ENCODE measurements around the gene ANO10.
"Not testable (repeated sequence)": the region's sequence is repeated elsewhere in the genome, so short reads cannot be mapped to it uniquely, and the experiment has no call there.

ANO10 gene

DNA sequence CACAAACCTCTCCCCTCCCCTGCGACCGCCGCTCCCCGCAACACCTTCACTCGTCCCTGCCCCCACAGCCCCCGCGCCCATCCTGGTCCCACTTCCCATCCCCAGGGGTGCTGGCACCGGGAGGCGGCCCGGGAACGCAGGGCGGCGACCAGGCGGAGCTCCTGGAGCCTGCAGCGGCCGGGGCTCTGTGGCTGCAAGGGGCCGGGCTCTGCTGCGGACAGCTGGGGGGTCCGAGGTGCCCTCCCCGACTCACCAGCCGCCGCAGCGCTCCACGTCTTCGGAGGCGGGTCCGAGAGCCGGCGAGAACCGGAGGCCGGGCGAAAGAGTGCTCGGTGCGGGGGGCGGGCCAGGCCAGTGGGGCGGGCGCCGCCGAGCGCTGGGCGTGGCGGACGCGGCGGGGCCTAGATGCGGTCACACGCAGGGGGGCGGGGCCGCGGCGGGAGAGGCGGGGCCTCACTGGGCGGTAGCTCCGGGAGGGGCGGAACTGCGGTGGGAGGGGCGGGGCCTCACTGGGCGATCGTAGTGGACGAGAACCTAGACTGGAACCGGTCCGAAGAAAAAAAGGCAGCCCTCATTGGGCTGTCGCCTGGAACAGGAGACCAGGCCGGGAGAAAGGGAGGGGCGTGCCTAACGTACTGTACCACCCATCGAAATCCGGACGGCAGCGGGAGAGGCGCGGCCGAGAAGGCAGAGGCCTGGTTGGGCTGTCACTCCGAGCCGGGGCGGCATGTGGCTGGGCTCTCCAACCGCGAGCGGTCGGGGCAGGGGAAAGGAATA lies at the start of gene ANO10:
ANO10 (minus strand) TSS at position 356 of the 777 bp plus-strand sequence. CDS start 16,159 bp downstream, outside the sequence.
- Histone ChIP-seq H3K4me1 (ENCODE audit: control insufficient read depth in 1 of 2, insufficient read depth in 2 of 2, low read length in 2 of 2) (peaks cover 15 to 17% of the 10 kb centered on the region in 2 donors), H3K9ac (ENCODE audit: low read depth in 1 of 2, low read length in 2 of 2) (peak within 1 kb of the TSS; percentile 77 to 84), H3K4me3 (ENCODE audit: low read depth in 1 of 2, low read length in 2 of 2) (peak within 1 kb of the TSS; percentile 74 to 89), H3K27me3 (ENCODE audit: control insufficient read depth in 1 of 2, insufficient read depth in 2 of 2, low read length in 2 of 2) (no peaks in the 10 kb centered on the region), H3K27ac (ENCODE audit: low read depth, low read length) (peak within 1 kb of the TSS; percentile 71), H3K9me3 (ENCODE audit: control insufficient read depth in 1 of 2, low read length in 2 of 2) (no peaks in the 10 kb centered on the region), H3K36me3 (ENCODE audit: control insufficient read depth in 1 of 2, insufficient read depth in 2 of 2, low read length in 2 of 2) (no peaks in the 10 kb centered on the region)

DNA sequence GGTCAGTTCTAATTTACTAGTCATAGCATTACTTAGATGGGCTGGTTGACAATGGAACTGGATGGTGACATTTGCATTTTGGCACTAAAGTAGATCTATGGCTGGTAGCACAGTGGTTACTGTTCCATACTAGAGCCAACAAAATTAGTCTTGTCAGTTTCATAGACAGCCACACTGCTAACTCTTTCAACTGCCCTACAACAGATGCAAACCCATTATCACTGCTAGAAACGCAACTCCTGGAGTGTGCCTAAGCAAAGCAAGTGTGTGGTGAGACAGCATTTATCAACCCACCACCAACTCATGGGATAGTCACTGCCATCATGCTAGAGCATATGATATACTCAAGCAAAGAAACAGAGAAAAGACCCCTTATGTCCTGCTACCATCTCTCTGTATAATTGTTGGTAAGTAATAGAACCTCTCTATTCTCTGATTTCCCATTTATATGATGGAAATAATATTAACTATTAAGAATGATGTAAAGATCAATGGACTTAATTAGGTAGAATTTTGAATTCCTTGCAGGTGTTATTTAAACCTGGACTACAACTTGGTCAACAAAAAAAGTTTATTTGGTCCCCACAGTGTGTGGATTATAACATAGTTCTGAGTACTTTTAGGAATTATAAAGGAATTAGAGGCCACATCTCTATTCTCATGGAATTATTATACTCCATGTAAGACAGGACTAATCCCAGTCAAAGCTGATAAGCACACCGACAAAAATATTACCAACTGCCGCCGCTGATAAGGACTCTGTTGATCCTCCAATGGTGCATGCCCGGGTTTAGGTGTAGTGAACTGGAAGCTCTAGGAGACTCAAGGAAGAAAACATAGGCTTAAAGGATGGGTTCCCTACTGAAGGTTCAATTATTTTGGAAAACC lies 49.1 kb upstream of the ANO10 start:
- no peaks in the 10 kb centered on the region for H3K9me3 ChIP-seq (ENCODE audit: control insufficient read depth in 1 of 2, low read length in 2 of 2)
- no peaks in the 10 kb centered on the region for H3K27me3 ChIP-seq (ENCODE audit: control insufficient read depth in 1 of 2, insufficient read depth in 2 of 2, low read length in 2 of 2)
- no peak overlapping the region for H3K27ac ChIP-seq (ENCODE audit: low read depth, low read length)
- no peaks in the 10 kb centered on the region for H3K4me1 ChIP-seq (ENCODE audit: control insufficient read depth in 1 of 2, insufficient read depth in 2 of 2, low read length in 2 of 2)
- H3K9ac ChIP-seq (ENCODE audit: low read depth in 1 of 2, low read length in 2 of 2): no peak overlapping the region
- H3K36me3 ChIP-seq (ENCODE audit: control insufficient read depth in 1 of 2, insufficient read depth in 2 of 2, low read length in 2 of 2): no peaks in the 10 kb centered on the region
- H3K4me3 ChIP-seq (ENCODE audit: low read depth in 1 of 2, low read length in 2 of 2): no peak overlapping the region

GRCh38 chr3:43665011-43665410 lies 43.2 kb upstream of the ANO10 start:
- H3K9me3 ChIP-seq (ENCODE audit: control insufficient read depth in 1 of 2, low read length in 2 of 2); H3K9ac ChIP-seq (ENCODE audit: low read depth in 1 of 2, low read length in 2 of 2); H3K36me3 ChIP-seq (ENCODE audit: control insufficient read depth in 1 of 2, insufficient read depth in 2 of 2, low read length in 2 of 2); H3K27me3 ChIP-seq (ENCODE audit: control insufficient read depth in 1 of 2, insufficient read depth in 2 of 2, low read length in 2 of 2); H3K4me3 ChIP-seq (ENCODE audit: low read depth in 1 of 2, low read length in 2 of 2); H3K27ac ChIP-seq (ENCODE audit: low read depth, low read length); H3K4me1 ChIP-seq (ENCODE audit: control insufficient read depth in 1 of 2, insufficient read depth in 2 of 2, low read length in 2 of 2): not testable (repeated sequence)

DNA sequence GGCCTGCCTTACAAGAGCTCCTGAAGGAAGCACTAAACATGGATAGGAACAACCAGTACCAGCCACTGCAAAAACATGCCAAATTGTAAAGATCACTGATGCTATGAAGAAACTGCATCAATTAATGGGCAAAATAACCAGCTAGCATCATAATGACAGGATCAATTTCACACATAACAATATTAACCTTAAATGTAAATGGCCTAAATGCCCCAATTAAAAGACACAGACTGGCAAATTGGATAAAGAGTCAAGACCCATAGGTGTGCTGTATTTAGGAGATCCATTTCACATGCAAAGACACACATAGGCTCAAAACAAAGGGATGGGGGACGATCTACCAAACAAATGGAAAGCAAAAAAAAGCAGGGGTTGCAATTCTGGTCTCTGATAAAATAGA lies 39.6 kb upstream of the ANO10 start:
- H3K9me3 ChIP-seq (ENCODE audit: control insufficient read depth in 1 of 2, low read length in 2 of 2); H3K27ac ChIP-seq (ENCODE audit: low read depth, low read length); H3K27me3 ChIP-seq (ENCODE audit: control insufficient read depth in 1 of 2, insufficient read depth in 2 of 2, low read length in 2 of 2); H3K9ac ChIP-seq (ENCODE audit: low read depth in 1 of 2, low read length in 2 of 2); H3K4me1 ChIP-seq (ENCODE audit: control insufficient read depth in 1 of 2, insufficient read depth in 2 of 2, low read length in 2 of 2); H3K36me3 ChIP-seq (ENCODE audit: control insufficient read depth in 1 of 2, insufficient read depth in 2 of 2, low read length in 2 of 2); H3K4me3 ChIP-seq (ENCODE audit: low read depth in 1 of 2, low read length in 2 of 2): not testable (repeated sequence)

GRCh38 chr3:43659250-43659880 lies 37.6 kb upstream of the ANO10 start:
- no peak overlapping the region for H3K4me3 ChIP-seq (ENCODE audit: low read depth in 1 of 2, low read length in 2 of 2)
- H3K27ac ChIP-seq (ENCODE audit: low read depth, low read length): no peak overlapping the region
- no peaks in the 10 kb centered on the region for H3K9me3 ChIP-seq (ENCODE audit: control insufficient read depth in 1 of 2, low read length in 2 of 2)
- no peaks in the 10 kb centered on the region for H3K27me3 ChIP-seq (ENCODE audit: control insufficient read depth in 1 of 2, insufficient read depth in 2 of 2, low read length in 2 of 2)
- no peaks in the 10 kb centered on the region for H3K4me1 ChIP-seq (ENCODE audit: control insufficient read depth in 1 of 2, insufficient read depth in 2 of 2, low read length in 2 of 2)
- no peak overlapping the region for H3K9ac ChIP-seq (ENCODE audit: low read depth in 1 of 2, low read length in 2 of 2)
- H3K36me3 ChIP-seq (ENCODE audit: control insufficient read depth in 1 of 2, insufficient read depth in 2 of 2, low read length in 2 of 2): no peaks in the 10 kb centered on the region

- H3K27ac ChIP-seq (ENCODE audit: low read depth, low read length); H3K4me3 ChIP-seq (ENCODE audit: low read depth in 1 of 2, low read length in 2 of 2); H3K27me3 ChIP-seq (ENCODE audit: control insufficient read depth in 1 of 2, insufficient read depth in 2 of 2, low read length in 2 of 2); H3K36me3 ChIP-seq (ENCODE audit: control insufficient read depth in 1 of 2, insufficient read depth in 2 of 2, low read length in 2 of 2); H3K9ac ChIP-seq (ENCODE audit: low read depth in 1 of 2, low read length in 2 of 2); H3K9me3 ChIP-seq (ENCODE audit: control insufficient read depth in 1 of 2, low read length in 2 of 2); H3K4me1 ChIP-seq (ENCODE audit: control insufficient read depth in 1 of 2, insufficient read depth in 2 of 2, low read length in 2 of 2): not testable (repeated sequence)
Measured at GRCh38 chr3:43656390-43656789, 34.6 kb upstream of the ANO10 start.

GRCh38 chr3:43650345-43650744 lies 28.5 kb upstream of the ANO10 start:
- no peaks in the 10 kb centered on the region for H3K9me3 ChIP-seq (ENCODE audit: control insufficient read depth in 1 of 2, low read length in 2 of 2)
- H3K4me1 ChIP-seq (ENCODE audit: control insufficient read depth in 1 of 2, insufficient read depth in 2 of 2, low read length in 2 of 2): peaks cover 0 to 7% of the 10 kb centered on the region in 2 donors
- no peaks in the 10 kb centered on the region for H3K27me3 ChIP-seq (ENCODE audit: control insufficient read depth in 1 of 2, insufficient read depth in 2 of 2, low read length in 2 of 2)
- no peaks in the 10 kb centered on the region for H3K36me3 ChIP-seq (ENCODE audit: control insufficient read depth in 1 of 2, insufficient read depth in 2 of 2, low read length in 2 of 2)
- no peak overlapping the region for H3K4me3 ChIP-seq (ENCODE audit: low read depth in 1 of 2, low read length in 2 of 2)
- H3K27ac ChIP-seq (ENCODE audit: low read depth, low read length): no peak overlapping the region
- no peak overlapping the region for H3K9ac ChIP-seq (ENCODE audit: low read depth in 1 of 2, low read length in 2 of 2)

- no peaks in the 10 kb centered on the region for H3K36me3 ChIP-seq (ENCODE audit: control insufficient read depth in 1 of 2, insufficient read depth in 2 of 2, low read length in 2 of 2)
- H3K27me3 ChIP-seq (ENCODE audit: control insufficient read depth in 1 of 2, insufficient read depth in 2 of 2, low read length in 2 of 2): no peaks in the 10 kb centered on the region
- peak overlapping the region; percentile 63 to 68 for H3K4me3 ChIP-seq (ENCODE audit: low read depth in 1 of 2, low read length in 2 of 2)
- peak overlapping the region in 1 of 2 donors; percentile 32 for H3K9ac ChIP-seq (ENCODE audit: low read depth in 1 of 2, low read length in 2 of 2)
- H3K9me3 ChIP-seq (ENCODE audit: control insufficient read depth in 1 of 2, low read length in 2 of 2): no peaks in the 10 kb centered on the region
- H3K4me1 ChIP-seq (ENCODE audit: control insufficient read depth in 1 of 2, insufficient read depth in 2 of 2, low read length in 2 of 2): peaks cover 0 to 7% of the 10 kb centered on the region in 2 donors
- H3K27ac ChIP-seq (ENCODE audit: low read depth, low read length): no peak overlapping the region
Measured at GRCh38 chr3:43649365-43649968, 27.7 kb upstream of the ANO10 start.

DNA sequence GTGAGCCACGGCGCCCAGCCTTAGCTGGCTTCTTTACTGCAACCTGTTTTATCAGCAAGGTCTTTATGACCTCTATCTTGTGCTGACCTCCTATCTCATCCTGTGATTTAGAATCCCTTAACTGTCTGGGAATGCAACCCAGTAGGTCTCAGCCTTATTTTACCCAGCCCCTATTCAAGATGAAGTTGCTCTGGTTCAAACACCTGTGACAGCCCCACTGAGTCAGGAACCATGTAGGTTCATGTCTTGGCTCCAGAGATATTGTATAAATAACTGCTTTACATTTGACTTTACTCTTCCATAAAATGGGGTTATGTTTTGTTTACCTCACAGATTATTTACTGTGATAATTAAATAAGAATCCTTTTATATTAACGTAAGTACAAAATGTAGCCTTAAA lies 27.1 kb upstream of the ANO10 start:
- no peak overlapping the region for H3K9ac ChIP-seq (ENCODE audit: low read depth in 1 of 2, low read length in 2 of 2)
- peak overlapping the region in 1 of 2 donors; percentile 68 for H3K4me3 ChIP-seq (ENCODE audit: low read depth in 1 of 2, low read length in 2 of 2)
- no peaks in the 10 kb centered on the region for H3K9me3 ChIP-seq (ENCODE audit: control insufficient read depth in 1 of 2, low read length in 2 of 2)

More for the DNA sequence above, 27.1 kb upstream of the ANO10 start:
- Histone ChIP-seq H3K27ac (ENCODE audit: low read depth, low read length) (no peak overlapping the region), H3K4me1 (ENCODE audit: control insufficient read depth in 1 of 2, insufficient read depth in 2 of 2, low read length in 2 of 2) (peaks cover 0 to 7% of the 10 kb centered on the region in 2 donors), H3K27me3 (ENCODE audit: control insufficient read depth in 1 of 2, insufficient read depth in 2 of 2, low read length in 2 of 2) (no peaks in the 10 kb centered on the region), H3K36me3 (ENCODE audit: control insufficient read depth in 1 of 2, insufficient read depth in 2 of 2, low read length in 2 of 2) (no peaks in the 10 kb centered on the region)

All from duodenal mucosa (tissue), 2 donors.